NCI-H1436 treated with DMSO at 0.1 percent for 48 hours (cell line): ENCODE data around the gene SPDYE4.

Experiments used
- DNase-seq: peaks from one replicate; lab custom pipeline; 2025; lab: John Stamatoyannopoulos, UW

SPDYE4 gene

GRCh38 chr17:8712698-8713097 is 45.6 kb downstream of the SPDYE4 start:
- DNase-seq, result no peak

- DNase-seq, result no peak
Observed at GRCh38 chr17:8711291-8711690, 47.1 kb downstream of the SPDYE4 start.

GRCh38 chr17:8710813-8711212 is 47.5 kb downstream of the SPDYE4 start:
- DNase-seq, result no peak

- no peak for DNase-seq
Observed at GRCh38 chr17:8709006-8709405, 49.3 kb downstream of the SPDYE4 start.

- DNase-seq, result no peak
Observed at GRCh38 chr17:8708025-8708461, 50.3 kb downstream of the SPDYE4 start.

GRCh38 chr17:8707332-8708024 is 50.9 kb downstream of the SPDYE4 start:
- DNase-seq, result no peak

- DNase-seq, result no peak
Observed at GRCh38 chr17:8706431-8706830, 51.9 kb downstream of the SPDYE4 start.

GRCh38 chr17:8705427-8705826 is 52.9 kb downstream of the SPDYE4 start:
- no peak for DNase-seq

GRCh38 chr17:8703001-8703400 is 55.3 kb downstream of the SPDYE4 start:
- DNase-seq, result no peak

GRCh38 chr17:8701754-8702153 is 56.6 kb downstream of the SPDYE4 start:
- DNase-seq, result no peak

- DNase-seq, result no peak
Observed at GRCh38 chr17:8701221-8701620, 57.1 kb downstream of the SPDYE4 start.
